ENCODE results near the gene DPF1. TPM values are rescaled to one million over a fixed set of nuclear protein-coding genes. Genes with fewer than 3 reads are reported as not detected.
A peak's percentile ranks its signal among the peaks of the same experiment; 100 is the strongest.

DPF1 gene
- total and polyA plus RNA-seq, 2 donors (not counting 1 experiment from before 2014, with no cell fraction given): not detected

DNA sequence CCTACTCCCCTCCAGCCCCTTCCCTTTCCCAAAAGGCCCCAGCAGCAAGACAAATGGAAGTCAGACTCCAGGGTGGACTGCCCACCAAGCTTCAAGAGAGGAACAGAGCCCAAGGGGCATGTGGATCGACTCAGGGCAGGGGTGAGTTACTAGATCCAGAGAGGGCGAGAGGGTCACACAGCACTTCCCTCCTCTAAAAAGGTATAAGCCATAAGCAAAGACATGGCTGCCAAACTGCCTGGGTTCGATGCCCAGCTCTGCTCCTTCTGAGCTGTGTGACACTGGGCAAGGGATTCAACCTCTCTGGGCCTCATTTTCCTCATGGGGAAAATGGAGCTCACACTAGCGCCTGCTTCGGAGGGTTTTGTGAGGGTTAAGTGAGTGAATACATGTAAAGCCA is 28.4 kb upstream of the DPF1 start:
- intact Hi-C loops (cut with micrococcal nuclease): no loop called here
- H2AFZ ChIP-seq (ENCODE audit: insufficient read depth, low read depth, low read length, poor library complexity, severe bottlenecking): no peak overlapping the region
- peak overlapping the region; percentile 91 for H3K27ac Mint-ChIP-seq
- peaks cover 55% of the 10 kb centered on the region for H3K4me1 Mint-ChIP-seq
- no peaks in the 10 kb centered on the region for H3K9me3 ChIP-seq (ENCODE audit: control extremely low read depth in 1 of 3, control insufficient read depth in 2 of 3, insufficient read depth in 1 of 3, low read length in 2 of 3)
- peak overlapping the region; percentile 60 to 64 for H3K27ac ChIP-seq (ENCODE audit: low read length in 2 of 2)
- ATAC-seq (ENCODE audit: low read depth) (no peak), DNase-seq (no peak)
- TF ChIP-seq CTCF (IDR thresholded peaks at IDR 0.05): no peak
- TF ChIP-seq EZH2 (IDR thresholded peaks at IDR 0.05; ENCODE audit: borderline replicate concordance, insufficient read depth, low read depth, low read length, poor library complexity, severe bottlenecking): no peak
- H3K4me3 Mint-ChIP-seq: peak overlapping the region; percentile 69
- peaks cover 55 to 62% of the 10 kb centered on the region in 2 donors for H3K4me1 ChIP-seq (ENCODE audit: control insufficient read depth in 2 of 2, insufficient read depth in 2 of 2, low read length in 2 of 2)
- no peaks in the 10 kb centered on the region for H4K20me1 ChIP-seq (ENCODE audit: control insufficient read depth, insufficient read depth, low read length, poor library complexity, severe bottlenecking)
- no peaks in the 10 kb centered on the region for H3K9me3 Mint-ChIP-seq (ENCODE audit: insufficient read depth)
- no peaks in the 10 kb centered on the region for H3K27me3 Mint-ChIP-seq
- H3K79me2 ChIP-seq (ENCODE audit: control insufficient read depth, insufficient read depth, low read length): peaks cover 5% of the 10 kb centered on the region
- WGBS (ENCODE audit: insufficient coverage): 70% methylated on average over 4 of the region's 5 CpGs
- ChIA-PET CTCF (interaction anchor here (1.3 to 2.8 kb wide), 5 partner anchors 8 to 353 kb away, joined by 3 to 16 read pairs (median 4); partner anchors contain the start of genes FAM98C and SPINT2), POLR2A (interaction anchor here (0.5 to 1.8 kb wide), 4 partner anchors 9 to 204 kb away, joined by 4 to 14 read pairs (median 8); partner anchors contain the start of gene SPINT2)
- H3K4me2 ChIP-seq (replicated peaks; ENCODE audit: low read depth, low read length, poor library complexity, severe bottlenecking): peak overlapping the region; percentile 89
- peaks cover 0 to 3% (median 0%) of the 10 kb centered on the region in 4 experiments for H3K27me3 ChIP-seq (replicated peaks in 1 of 4; ENCODE audit: control extremely low read depth in 1 of 4, control insufficient read depth in 3 of 4, insufficient read depth in 4 of 4, low read length in 3 of 4)
- H3K9ac ChIP-seq (ENCODE audit: low read length): peak overlapping the region; percentile 68
- H3K36me3 ChIP-seq (replicated peaks in 1 of 2; ENCODE audit: control extremely low read depth in 1 of 2, control insufficient read depth in 1 of 2, extremely low read depth in 1 of 2, insufficient read depth in 2 of 2, low read length in 1 of 2): peaks cover 0 to 3% of the 10 kb centered on the region in 2 experiments
- peak overlapping the region; percentile 31 to 63 (median 51) for H3K4me3 ChIP-seq (ENCODE audit: control extremely low read depth in 1 of 5, extremely low read depth in 1 of 5, insufficient read depth in 1 of 5, low read depth in 2 of 5, low read length in 4 of 5)

- no peaks in the 10 kb centered on the region for H4K20me1 ChIP-seq (ENCODE audit: control insufficient read depth, insufficient read depth, low read length, poor library complexity, severe bottlenecking)
- 32% methylated on average over 10 of the region's 10 CpGs for WGBS (ENCODE audit: insufficient coverage)
- Mint-ChIP-seq H3K27ac (peak overlapping the region; percentile 91), H3K4me3 (peak overlapping the region; percentile 69), H3K9me3 (ENCODE audit: insufficient read depth) (no peaks in the 10 kb centered on the region), H3K4me1 (peaks cover 51% of the 10 kb centered on the region), H3K27me3 (no peaks in the 10 kb centered on the region)
- POLR2A ChIA-PET: interaction anchor here (0.6 kb wide), 1 partner anchor 8 kb away, joined by 14 read pairs; no protein-coding TSS in a partner anchor
- ATAC-seq (ENCODE audit: low read depth): no peak
- H2AFZ ChIP-seq (ENCODE audit: insufficient read depth, low read depth, low read length, poor library complexity, severe bottlenecking): peak overlapping the region; percentile 56
- peaks cover 0 to 3% of the 10 kb centered on the region in 2 experiments for H3K36me3 ChIP-seq (replicated peaks in 1 of 2; ENCODE audit: control extremely low read depth in 1 of 2, control insufficient read depth in 1 of 2, extremely low read depth in 1 of 2, insufficient read depth in 2 of 2, low read length in 1 of 2)
- peak overlapping the region in 2 of 5 experiments; percentile 54 to 63 for H3K4me3 ChIP-seq (ENCODE audit: control extremely low read depth in 1 of 5, extremely low read depth in 1 of 5, insufficient read depth in 1 of 5, low read depth in 2 of 5, low read length in 4 of 5)
- no peaks in the 10 kb centered on the region for H3K9me3 ChIP-seq (ENCODE audit: control extremely low read depth in 1 of 3, control insufficient read depth in 2 of 3, insufficient read depth in 1 of 3, low read length in 2 of 3)
- no peak for DNase-seq
- CTCF ChIA-PET: interaction anchor here (1.4 to 2.8 kb wide), 4 partner anchors 8 to 353 kb away, joined by 3 to 16 read pairs (median 9); partner anchors contain the start of genes FAM98C and SPINT2
- TF ChIP-seq CTCF (IDR thresholded peaks at IDR 0.05) (no peak), EZH2 (IDR thresholded peaks at IDR 0.05; ENCODE audit: borderline replicate concordance, insufficient read depth, low read depth, low read length, poor library complexity, severe bottlenecking) (no peak)
- no peaks in the 10 kb centered on the region for H3K27me3 ChIP-seq (replicated peaks in 1 of 4; ENCODE audit: control extremely low read depth in 1 of 4, control insufficient read depth in 3 of 4, insufficient read depth in 4 of 4, low read length in 3 of 4)
- peak overlapping the region; percentile 89 for H3K4me2 ChIP-seq (replicated peaks; ENCODE audit: low read depth, low read length, poor library complexity, severe bottlenecking)
- intact Hi-C loops (cut with micrococcal nuclease): no loop called here
- H3K79me2 ChIP-seq (ENCODE audit: control insufficient read depth, insufficient read depth, low read length): peaks cover 5% of the 10 kb centered on the region
- peak overlapping the region; percentile 68 for H3K9ac ChIP-seq (ENCODE audit: low read length)
- peak overlapping the region in 1 of 2 donors; percentile 64 for H3K27ac ChIP-seq (ENCODE audit: low read length in 2 of 2)
- peaks cover 50 to 56% of the 10 kb centered on the region in 2 donors for H3K4me1 ChIP-seq (ENCODE audit: control insufficient read depth in 2 of 2, insufficient read depth in 2 of 2, low read length in 2 of 2)
Observed at GRCh38 chr19:38251564-38252051, 27.6 kb upstream of the DPF1 start.
